Spleen (tissue), 7 donors: ENCODE measurements around the gene MBOAT7.

Experiments used
- CTCF ChIP-seq, 11 experiments: fragments of 200-600 bp in 7 of 11; fragments of 450-650 bp in 4 of 11; sonication (generic) in 4 of 11; IDR thresholded peaks in 8 of 11; conservative IDR thresholded peaks in 3 of 11; 1 replicate in 7 of 11; 2 replicates in 4 of 11; pipeline versions ENCODE4 v1.4.0 to v1.8.0; 2016 to 2021; ENCODE audit warnings: antibody characterized with exemption in 11 of 11, inconsistent platforms in 4 of 11, mild to moderate bottlenecking in 1 of 11
- POLR2A ChIP-seq, 3 donors: fragments of 450-650 bp; IDR thresholded peaks; one replicate each; pipeline ENCODE4 v1.5.1; 2017; ENCODE audit warnings: antibody characterized with exemption in 3 of 3, mild to moderate bottlenecking in 1 of 3
- donor health status: DM: no; HTN: no; CAD: no; lungs with moderate emphysema.
- donor health status: DM: no; HTN: no; CAD: no.
- donor health status: DM: no; HTN: no; CAD: no.

GRCh38 chr19:54169149-54169740, 20.1 kb downstream of the MBOAT7 start:
- no peak for TF ChIP-seq CTCF (IDR thresholded peaks at IDR 0.05 in 8 of 11, conservative IDR thresholded peaks at IDR 0.05 in 3 of 11)
- no peak for TF ChIP-seq POLR2A (IDR thresholded peaks at IDR 0.05)
